H9 (cell line): Measurements from ENCODE around the gene BACE2. TPM values are rescaled to one million over a fixed set of nuclear protein-coding genes. Genes with fewer than 3 reads are reported as not detected.

Experiments
- DNase-seq: peaks from one replicate; pipeline ENCODE4 v3.0.0-alpha.2; 2017
- H2AFZ ChIP-seq: one replicate; pipeline ENCODE4 v1.6.1; 2013; ENCODE audit warnings: mild to moderate bottlenecking, low read length, control low read depth, moderate library complexity
- H2AK5ac ChIP-seq: 2 replicates; pipeline ENCODE4 v1.6.1; 2013; ENCODE audit warnings: low read length, control low read depth, mixed read lengths; ENCODE audit not compliant: insufficient read length
- H2BK120ac ChIP-seq: one replicate; pipeline ENCODE4 v1.6.1; 2013; ENCODE audit warnings: low read depth, mild to moderate bottlenecking, low read length, control low read depth, inconsistent platforms; ENCODE audit not compliant: poor library complexity, severe bottlenecking
- H2BK12ac ChIP-seq: 2 replicates; pipeline ENCODE4 v1.6.1; 2013; ENCODE audit warnings: low read length, control low read depth, mixed read lengths, low read depth; ENCODE audit not compliant: insufficient read length
- H2BK15ac ChIP-seq: 2 replicates; pipeline ENCODE4 v1.6.1; 2013; ENCODE audit warnings: low read depth, low read length, control low read depth
- H2BK20ac ChIP-seq: one replicate; pipeline ENCODE4 v1.6.1; 2013; ENCODE audit warnings: low read depth, mild to moderate bottlenecking, low read length, control low read depth, inconsistent platforms; ENCODE audit not compliant: poor library complexity, severe bottlenecking
- H2BK5ac ChIP-seq: 2 replicates; pipeline ENCODE4 v1.6.1; 2013; ENCODE audit warnings: low read length, control low read depth, mixed read lengths; ENCODE audit not compliant: insufficient read length
- H3K14ac ChIP-seq: 2 replicates; pipeline ENCODE4 v1.6.1; 2013; ENCODE audit warnings: low read length, control low read depth; ENCODE audit not compliant: insufficient read depth
- H3K18ac ChIP-seq: 2 replicates; pipeline ENCODE4 v1.6.1; 2013; ENCODE audit warnings: low read depth, mild to moderate bottlenecking, mixed read lengths, low read length, control low read depth; ENCODE audit not compliant: insufficient read length
- H3K23ac ChIP-seq: 2 replicates; pipeline ENCODE4 v1.6.1; 2013; ENCODE audit warnings: low read length, control low read depth, mixed read lengths, low read depth; ENCODE audit not compliant: insufficient read length
- H3K23me2 ChIP-seq: 2 replicates; pipeline ENCODE4 v1.6.1; 2013; ENCODE audit warnings: low read depth, mild to moderate bottlenecking, mixed read lengths, low read length, control low read depth; ENCODE audit not compliant: insufficient read length, poor library complexity, severe bottlenecking
- H3K27ac ChIP-seq: 2 replicates; pipeline ENCODE4 v1.5.1; 2013; ENCODE audit warnings: low read length, control low read depth, mixed read lengths, low read depth; ENCODE audit not compliant: insufficient read length
- H3K27me3 ChIP-seq: 2 replicates; pipeline ENCODE4 v1.6.1; 2013; ENCODE audit warnings: low read length, control low read depth, inconsistent platforms; ENCODE audit not compliant: insufficient read depth
- H3K4ac ChIP-seq: 2 replicates; pipeline ENCODE4 v1.6.1; 2013; ENCODE audit warnings: low read depth, mild to moderate bottlenecking, control low read depth, inconsistent platforms, low read length, moderate library complexity
- H3K4me1 ChIP-seq: 2 replicates; pipeline ENCODE4 v1.6.1; 2013; ENCODE audit warnings: low read length, control low read depth, inconsistent platforms; ENCODE audit not compliant: insufficient read depth
- H3K4me2 ChIP-seq: 2 replicates; pipeline ENCODE4 v1.6.1; 2013; ENCODE audit warnings: low read length, control low read depth, mixed read lengths; ENCODE audit not compliant: insufficient read length, insufficient read depth
- H3K56ac ChIP-seq: 2 replicates; pipeline ENCODE4 v1.6.1; 2013; ENCODE audit warnings: low read depth, mild to moderate bottlenecking, mixed read lengths, low read length, control low read depth; ENCODE audit not compliant: insufficient read length
- H3K79me1 ChIP-seq: 2 replicates; pipeline ENCODE4 v1.6.1; 2013; ENCODE audit warnings: low read depth, mild to moderate bottlenecking, moderate library complexity, low read length, control low read depth, inconsistent platforms; ENCODE audit not compliant: insufficient read depth, poor library complexity, severe bottlenecking
- H3K79me2 ChIP-seq: 2 replicates; pipeline ENCODE4 v1.6.1; 2013; ENCODE audit warnings: low read length, control low read depth, inconsistent platforms; ENCODE audit not compliant: insufficient read depth
- H3K9ac ChIP-seq: 2 replicates; pipeline ENCODE4 v1.6.1; 2013; ENCODE audit warnings: low read length, control low read depth, mixed read lengths; ENCODE audit not compliant: insufficient read length; ENCODE audit errors: extremely low read depth
- H3K9me3 ChIP-seq: one replicate; pipeline ENCODE4 v1.6.1; 2013; ENCODE audit warnings: low read depth, low read length, inconsistent platforms; ENCODE audit not compliant: control insufficient read depth
- H3T11ph ChIP-seq: one replicate; pipeline ENCODE4 v1.6.1; 2013; ENCODE audit warnings: mild to moderate bottlenecking, low read length, control low read depth, inconsistent platforms
- H4K20me1 ChIP-seq: one replicate; pipeline ENCODE4 v1.6.1; 2013; ENCODE audit not compliant: control insufficient read depth, insufficient read length, insufficient read depth
- H4K5ac ChIP-seq: 2 replicates; pipeline ENCODE4 v1.6.1; 2013; ENCODE audit warnings: low read depth, mild to moderate bottlenecking, mixed read lengths, low read length, control low read depth; ENCODE audit not compliant: insufficient read length
- H4K8ac ChIP-seq: replicated peaks from 2 replicates; pipeline ENCODE4 v1.6.1; 2013; ENCODE audit warnings: low read length, control low read depth, mixed read lengths, low read depth; ENCODE audit not compliant: insufficient read length
- H4K91ac ChIP-seq: 2 replicates; pipeline ENCODE4 v1.6.1; 2013; ENCODE audit warnings: low read depth, mild to moderate bottlenecking, moderate library complexity, mixed read lengths, low read length, control low read depth; ENCODE audit not compliant: insufficient read length
- H3K27ac Mint-ChIP-seq, 3 experiments: 2 replicates in 2 of 3; 3 replicates in 1 of 3; pipeline ENCODE4 v1.8.0; 2020 to 2021; ENCODE audit warnings: mixed read lengths in 3 of 3, mild to moderate bottlenecking in 1 of 3, moderate library complexity in 1 of 3
- H3K27me3 Mint-ChIP-seq: 2 replicates; pipeline ENCODE4 v1.8.0; 2021; ENCODE audit warnings: low read depth, mild to moderate bottlenecking, moderate library complexity, mixed read lengths
- H3K36me3 Mint-ChIP-seq, 3 experiments: 2 replicates in 2 of 3; 3 replicates in 1 of 3; pipeline ENCODE4 v1.8.0; 2020 to 2021; ENCODE audit warnings: low read depth in 3 of 3, mixed read lengths in 3 of 3; ENCODE audit not compliant: insufficient read depth in 1 of 3
- H3K4me1 Mint-ChIP-seq, 2 experiments: 2 replicates each; pipeline ENCODE4 v1.8.0; 2020; ENCODE audit warnings: mixed read lengths in 2 of 2
- H3K4me3 Mint-ChIP-seq, 2 experiments: 2 replicates in 1 of 2; 3 replicates in 1 of 2; pipeline ENCODE4 v1.8.0; 2020 to 2021; ENCODE audit warnings: mild to moderate bottlenecking in 2 of 2, mixed read lengths in 2 of 2, moderate library complexity in 1 of 2
- H3K9me3 Mint-ChIP-seq, 2 experiments: 2 replicates in 1 of 2; 3 replicates in 1 of 2; pipeline ENCODE4 v1.8.0; 2020; ENCODE audit warnings: mild to moderate bottlenecking in 2 of 2, mixed read lengths in 2 of 2, moderate library complexity in 1 of 2
- WGBS: extraction: QIAGEN DNeasy Blood & Tissue Kit; methylation state at CpG from one replicate; pipeline ENCODE4 v1.1.7; 2013; ENCODE audit warnings: missing lambda C conversion rate, low lambda C conversion rate, mixed read lengths; ENCODE audit not compliant: insufficient read length; ENCODE audit errors: extremely low coverage; 5-methylcytosine and 5-hydroxymethylcytosine counted together
- total RNA-seq: library from RNA; stranded (reverse); gene quantifications from 2 replicates; pipeline ENCODE4 v1.2.1, GENCODE V29; 2021
- TF ChIP-seq, protein P1 (sequence below): fragments of 200-600 bp; sonication (generic); conservative IDR thresholded peaks from 3 replicates; pipeline ENCODE4 v1.8.0; 2021; ENCODE audit warnings: antibody characterized with exemption, mild to moderate bottlenecking

The BACE2 gene
- total RNA-seq, 1 experiment from 2014 or later, result 8.0 TPM

- no peak overlapping the region for H3K14ac ChIP-seq
- no peaks in the 10 kb centered on the region for H3K23me2 ChIP-seq
- no peak overlapping the region for H3K27ac ChIP-seq
- H3K79me1 ChIP-seq, result no peaks in the 10 kb centered on the region
- WGBS, result no CpG with 5 or more reads among the region's 10 CpGs
- no peak overlapping the region for H2BK120ac ChIP-seq
- H2BK12ac ChIP-seq, result no peak overlapping the region
- Mint-ChIP-seq H3K27ac (no peak overlapping the region; a peak in 1 of 7 replicates), H3K4me3 (no peak overlapping the region), H3K4me1 (peaks cover 14 to 17% of the 10 kb centered on the region in 2 experiments), H3K9me3 (no peaks in the 10 kb centered on the region; a peak in 1 of 5 replicates), H3K36me3 (peaks cover 4 to 8% (median 5%) of the 10 kb centered on the region in 3 experiments), H3K27me3 (no peaks in the 10 kb centered on the region)
- no peak overlapping the region for H4K8ac ChIP-seq
- H3K4me1 ChIP-seq, result peaks cover 1% of the 10 kb centered on the region; the same call in 1 of the 2 replicates
- no peaks in the 10 kb centered on the region for H3K79me2 ChIP-seq
- H3K9ac ChIP-seq, result no peak overlapping the region
- H2AFZ ChIP-seq, result no peak overlapping the region
- no peak overlapping the region for H3K4ac ChIP-seq
- H4K20me1 ChIP-seq, result no peaks in the 10 kb centered on the region
- TF ChIP-seq, protein P1, sequence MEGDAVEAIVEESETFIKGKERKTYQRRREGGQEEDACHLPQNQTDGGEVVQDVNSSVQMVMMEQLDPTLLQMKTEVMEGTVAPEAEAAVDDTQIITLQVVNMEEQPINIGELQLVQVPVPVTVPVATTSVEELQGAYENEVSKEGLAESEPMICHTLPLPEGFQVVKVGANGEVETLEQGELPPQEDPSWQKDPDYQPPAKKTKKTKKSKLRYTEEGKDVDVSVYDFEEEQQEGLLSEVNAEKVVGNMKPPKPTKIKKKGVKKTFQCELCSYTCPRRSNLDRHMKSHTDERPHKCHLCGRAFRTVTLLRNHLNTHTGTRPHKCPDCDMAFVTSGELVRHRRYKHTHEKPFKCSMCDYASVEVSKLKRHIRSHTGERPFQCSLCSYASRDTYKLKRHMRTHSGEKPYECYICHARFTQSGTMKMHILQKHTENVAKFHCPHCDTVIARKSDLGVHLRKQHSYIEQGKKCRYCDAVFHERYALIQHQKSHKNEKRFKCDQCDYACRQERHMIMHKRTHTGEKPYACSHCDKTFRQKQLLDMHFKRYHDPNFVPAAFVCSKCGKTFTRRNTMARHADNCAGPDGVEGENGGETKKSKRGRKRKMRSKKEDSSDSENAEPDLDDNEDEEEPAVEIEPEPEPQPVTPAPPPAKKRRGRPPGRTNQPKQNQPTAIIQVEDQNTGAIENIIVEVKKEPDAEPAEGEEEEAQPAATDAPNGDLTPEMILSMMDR, result no peak
- no peak overlapping the region for H4K91ac ChIP-seq
- no peak overlapping the region for H3K4me2 ChIP-seq
- H2AK5ac ChIP-seq, result no peak overlapping the region
- no peaks in the 10 kb centered on the region for H3K27me3 ChIP-seq
- no peaks in the 10 kb centered on the region for H3K9me3 ChIP-seq
- no peak for DNase-seq
- no peak overlapping the region for H2BK15ac ChIP-seq
- no peak overlapping the region for H3K18ac ChIP-seq
- H3K56ac ChIP-seq, result no peak overlapping the region
- no peak overlapping the region for H2BK5ac ChIP-seq
- H3K23ac ChIP-seq, result no peak overlapping the region
- H4K5ac ChIP-seq, result no peak overlapping the region
- no peak overlapping the region for H3T11ph ChIP-seq
- H2BK20ac ChIP-seq, result no peak overlapping the region
These were observed 61.7 kb downstream of the BACE2 start for GRCh38 chr21:41229509-41230248.
